GM12878 (cell line): ENCODE data around the gene GPC2. TPM values are rescaled to one million over a fixed set of nuclear protein-coding genes. Genes with fewer than 3 reads are reported as not detected.

Experiments used
- ASH2L ChIP-seq: fragments of 300-600, 200-600 bp; sonication (generic); IDR thresholded peaks from 2 replicates; pipeline ENCODE4 v1.6.1; 2017; ENCODE audit warnings: low read depth, mild to moderate bottlenecking, borderline replicate concordance
- CUX1 ChIP-seq: IDR thresholded peaks from 2 replicates; pipeline ENCODE4 v1.6.1; 2012; ENCODE audit warnings: improper control_type of control experiment, low read depth, low read length; ENCODE audit not compliant: insufficient replicate concordance
- EZH2 ChIP-seq: IDR thresholded peaks from 2 replicates; pipeline ENCODE4 v1.6.1; 2012; ENCODE audit warnings: low read depth, mild to moderate bottlenecking, control low read depth, inconsistent platforms, low read length, borderline replicate concordance; ENCODE audit not compliant: control insufficient read depth
- HDAC6 ChIP-seq: fragments of 200-600 bp; sonication (generic); IDR thresholded peaks from one replicate; pipeline ENCODE4 v1.8.0; 2017; ENCODE audit warnings: antibody characterized with exemption; ENCODE audit not compliant: unreplicated experiment
- JUND ChIP-seq: IDR thresholded peaks from 2 replicates; pipeline ENCODE4 v1.6.1; 2012; ENCODE audit warnings: low read depth, mild to moderate bottlenecking, low read length, improper control_type of control experiment, moderate library complexity
- MEF2B ChIP-seq: fragments of 450-650 bp; IDR thresholded peaks from 2 replicates; pipeline ENCODE4 v1.6.1; 2018; ENCODE audit warnings: mild to moderate bottlenecking, moderate library complexity; ENCODE audit not compliant: partially characterized antibody, poor library complexity, severe bottlenecking
- NR2F1 ChIP-seq: fragments of 450-650 bp; conservative IDR thresholded peaks from 2 replicates; pipeline ENCODE4 v1.6.1; 2017; ENCODE audit warnings: mild to moderate bottlenecking
- PKNOX1 ChIP-seq: fragments of 450-650 bp; IDR thresholded peaks from 2 replicates; pipeline ENCODE4 v1.6.1; 2016; ENCODE audit warnings: mild to moderate bottlenecking
- POLR2A ChIP-seq: IDR thresholded peaks from 2 replicates; pipeline ENCODE4 v1.6.1; 2011; ENCODE audit warnings: low read depth, mild to moderate bottlenecking, low read length
- POLR2AphosphoS5 ChIP-seq: IDR thresholded peaks from 2 replicates; pipeline ENCODE4 v1.6.1; 2011; ENCODE audit warnings: mild to moderate bottlenecking, low read length, inconsistent platforms
- RAD21 ChIP-seq: IDR thresholded peaks from 2 replicates; pipeline ENCODE4 v1.6.1; 2011; ENCODE audit warnings: mild to moderate bottlenecking, low read depth, low read length, moderate library complexity; ENCODE audit not compliant: insufficient read depth
- RB1 ChIP-seq: fragments of 450-650 bp; formaldehyde crosslinking; IDR thresholded peaks from 2 replicates; pipeline ENCODE4 v1.6.1; 2017; ENCODE audit warnings: mild to moderate bottlenecking, borderline replicate concordance
- REST ChIP-seq: IDR thresholded peaks from 2 replicates; pipeline ENCODE4 v1.6.1; 2012; ENCODE audit warnings: mild to moderate bottlenecking, low read depth, low read length
- SREBF1 ChIP-seq: IDR thresholded peaks from 2 replicates; pipeline ENCODE4 v1.6.1; 2012; ENCODE audit warnings: mild to moderate bottlenecking, low read length
- SRF ChIP-seq, 2 experiments: IDR thresholded peaks; 2 replicates each; pipeline ENCODE4 v1.6.1; 2011; ENCODE audit warnings: low read depth in 2 of 2, low read length in 2 of 2, mild to moderate bottlenecking in 1 of 2, moderate library complexity in 1 of 2
- STAT3 ChIP-seq: IDR thresholded peaks from 2 replicates; pipeline ENCODE4 v1.6.1; 2011; ENCODE audit warnings: low read depth, low read length, improper control_type of control experiment
- TCF7 ChIP-seq: IDR thresholded peaks from 2 replicates; pipeline ENCODE4 v1.6.1; 2014; ENCODE audit warnings: antibody characterized with exemption, borderline replicate concordance
- USF1 ChIP-seq: IDR thresholded peaks from 2 replicates; pipeline ENCODE4 v1.6.1; 2011; ENCODE audit warnings: borderline replicate concordance, low read depth, mild to moderate bottlenecking, moderate library complexity, mixed read lengths, low read length; ENCODE audit not compliant: insufficient read depth; ENCODE audit errors: extremely low read length
- ZBED1 ChIP-seq: IDR thresholded peaks from 2 replicates; pipeline ENCODE4 v1.6.1; 2016; ENCODE audit warnings: borderline replicate concordance
- polyA plus RNA-seq, 11 experiments: library from polyadenylated mRNA; depleted of rRNA in 4 of 11; unstranded in 6 of 11; stranded (reverse) in 5 of 11; fragments of >200 nt; fragmentation: Nextera tagmentation in 4 of 11; fragmentation: Illumina TruSeq in 1 of 11; extraction: Ambion mirVana in 4 of 11; extraction: Trizol in 1 of 11; gene quantifications; 1 replicate in 1 of 11; 2 replicates in 10 of 11; pipeline versions ENCODE4 v1.2.1 to v1.2.3, GENCODE V29; 2011 to 2016; ENCODE audit warnings: inconsistent platforms in 2 of 11, missing spikeins in 2 of 11, low read depth in 1 of 11
- total RNA-seq, 4 experiments: library from RNA; depleted of rRNA in 3 of 4; stranded (reverse); fragments of >200 nt in 3 of 4; fragmentation: Illumina TruSeq in 1 of 4; extraction: Trizol in 1 of 4; gene quantifications; 2 replicates each; pipeline versions ENCODE4 v1.2.1 to v1.2.3, GENCODE V29; 2013 to 2021

Gene GPC2
- total and polyA plus RNA-seq, 10 of the 15 experiments (the other 5 are each of a cell fraction or from before 2014, with no cell fraction given) = 0.19 to 6.3 (median 0.77) TPM

GRCh38 chr7:100158229-100159098 is 18.7 kb downstream of the GPC2 start, which contains the start of gene TRAPPC14 (continued):
- no peak for TF ChIP-seq REST
- TF ChIP-seq POLR2A = peak; percentile 73
- TF ChIP-seq RAD21 = no peak
- no peak for TF ChIP-seq ZBED1
- no peak for TF ChIP-seq JUND
- TF ChIP-seq ASH2L = no peak
- peak; percentile 55; the same call in 1 of the 2 replicates for TF ChIP-seq RB1
- TF ChIP-seq TCF7 = no peak
- TF ChIP-seq STAT3 = no peak
- no peak for TF ChIP-seq CUX1
- peak; percentile 57 for TF ChIP-seq HDAC6
- TF ChIP-seq PKNOX1 = no peak
- TF ChIP-seq NR2F1 = peak; percentile 54; the same call in 1 of the 2 replicates
- TF ChIP-seq SREBF1 = no peak
- peak; percentile 63; the same call in 1 of the 2 replicates for TF ChIP-seq POLR2AphosphoS5
- TF ChIP-seq SRF (IDR thresholded peaks at IDR 0.05; ENCODE audit: low read depth in 2 of 2, low read length in 2 of 2) = 0 out of 4 replicates have a peak, but pooled peaks of 1 of the 2 experiments have one; percentile 19
- no peak for TF ChIP-seq USF1
- no peak for TF ChIP-seq MEF2B
- TF ChIP-seq EZH2 = no peak
